ENCODE data around the gene HCFC1R1.

The HCFC1R1 gene

DNA sequence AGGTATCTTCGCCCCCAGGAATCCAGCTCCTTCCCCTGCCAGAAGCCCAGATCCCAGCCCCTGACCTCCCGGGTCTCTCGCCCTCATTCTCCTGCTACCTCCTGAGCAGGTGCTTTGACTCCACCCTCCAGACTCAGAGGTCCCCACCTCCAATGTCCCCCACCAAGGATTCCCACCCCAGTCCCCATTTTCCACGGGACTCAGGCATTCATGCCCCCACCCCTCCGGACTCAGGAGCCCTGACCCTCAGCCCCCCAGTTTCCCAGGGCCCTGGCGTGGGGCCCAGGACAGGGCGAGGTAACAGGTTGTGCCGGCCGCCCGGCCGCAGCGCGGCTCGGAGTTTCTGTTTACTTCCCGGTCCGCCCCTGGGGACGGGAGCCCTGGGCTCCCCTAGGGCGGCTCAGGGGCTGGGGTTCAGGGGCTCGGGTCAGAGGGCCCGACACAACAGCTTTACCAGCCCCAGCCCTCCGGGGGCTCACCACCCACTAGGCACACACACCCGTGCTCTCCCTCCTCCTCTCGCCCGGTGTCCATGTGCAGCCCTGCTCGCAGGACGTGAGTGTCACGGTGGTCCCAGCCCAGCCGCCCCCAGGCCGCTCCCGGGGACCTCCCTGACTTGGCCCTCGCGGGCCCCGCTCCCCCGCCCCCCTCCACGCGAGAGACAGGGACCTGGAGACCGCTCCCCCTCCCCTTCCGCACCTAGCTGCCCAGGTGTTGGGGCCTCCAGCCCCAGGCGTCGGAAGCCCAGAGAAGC is 12.4 kb upstream of the HCFC1R1 start:
- DNase-seq (ENCODE audit: low read depth): no peak
- no peak overlapping the region for H3K4me3 ChIP-seq (ENCODE audit: low read depth, low read length)

GRCh38 chr16:3035289-3035971 is 11.7 kb upstream of the HCFC1R1 start:
- no peak for TF ChIP-seq POLR2A (IDR thresholded peaks at IDR 0.05; ENCODE audit: extremely low read depth, insufficient read length)
- DNase-seq (ENCODE audit: low read depth): no peak
- no peak overlapping the region for H3K4me3 ChIP-seq (ENCODE audit: low read depth, low read length)

More for the DNA sequence above, 12.4 kb upstream of the HCFC1R1 start:
- TF ChIP-seq CTCF (IDR thresholded peaks at IDR 0.05; ENCODE audit: low read depth, low read length): no peak
- no peak for TF ChIP-seq MYC (IDR thresholded peaks at IDR 0.05; ENCODE audit: low read depth, low read length)
- TF ChIP-seq MAX (IDR thresholded peaks at IDR 0.05; ENCODE audit: low read depth, low read length): no peak
- TF ChIP-seq POLR2A (IDR thresholded peaks at IDR 0.05; ENCODE audit: extremely low read depth, insufficient read length): no peak

DNA sequence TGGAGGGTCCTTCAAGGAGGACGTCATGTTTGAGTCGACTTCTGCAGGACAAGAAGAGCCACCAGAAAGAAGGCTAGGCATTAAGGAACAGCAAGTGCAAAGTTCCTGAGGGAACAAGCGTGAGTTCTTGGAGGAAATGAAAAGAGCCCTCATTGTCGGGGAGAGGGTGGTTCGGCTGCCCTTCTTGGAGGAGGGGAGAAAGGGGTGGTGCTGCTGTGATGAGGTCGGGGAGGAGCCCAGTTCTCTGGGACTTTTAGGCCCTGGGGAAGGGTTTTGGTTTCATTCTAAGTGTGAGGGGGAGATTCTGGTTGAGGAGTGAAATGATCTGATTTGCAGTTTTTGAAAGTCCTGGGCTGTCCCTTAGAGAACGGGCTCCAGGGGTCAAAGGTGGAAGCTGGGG is 8.9 kb upstream of the HCFC1R1 start:
- no peak overlapping the region for H3K4me3 ChIP-seq (ENCODE audit: low read depth, low read length)
- TF ChIP-seq MYC (IDR thresholded peaks at IDR 0.05; ENCODE audit: low read depth, low read length): no peak
- no peak for TF ChIP-seq POLR2A (IDR thresholded peaks at IDR 0.05; ENCODE audit: extremely low read depth, insufficient read length)
- no peak for TF ChIP-seq CTCF (IDR thresholded peaks at IDR 0.05; ENCODE audit: low read depth, low read length)
- no peak for TF ChIP-seq MAX (IDR thresholded peaks at IDR 0.05; ENCODE audit: low read depth, low read length)
- DNase-seq (ENCODE audit: low read depth): no peak

GRCh38 chr16:3030222-3031212 is 6.8 kb upstream of the HCFC1R1 start:
- no peak overlapping the region for H3K4me3 ChIP-seq (ENCODE audit: low read depth, low read length)
- no peak for DNase-seq (ENCODE audit: low read depth)
- no peak for TF ChIP-seq CTCF (IDR thresholded peaks at IDR 0.05; ENCODE audit: low read depth, low read length)
- TF ChIP-seq POLR2A (IDR thresholded peaks at IDR 0.05; ENCODE audit: extremely low read depth, insufficient read length): no peak
- TF ChIP-seq MYC (IDR thresholded peaks at IDR 0.05; ENCODE audit: low read depth, low read length): no peak
- TF ChIP-seq MAX (IDR thresholded peaks at IDR 0.05; ENCODE audit: low read depth, low read length): no peak

DNA sequence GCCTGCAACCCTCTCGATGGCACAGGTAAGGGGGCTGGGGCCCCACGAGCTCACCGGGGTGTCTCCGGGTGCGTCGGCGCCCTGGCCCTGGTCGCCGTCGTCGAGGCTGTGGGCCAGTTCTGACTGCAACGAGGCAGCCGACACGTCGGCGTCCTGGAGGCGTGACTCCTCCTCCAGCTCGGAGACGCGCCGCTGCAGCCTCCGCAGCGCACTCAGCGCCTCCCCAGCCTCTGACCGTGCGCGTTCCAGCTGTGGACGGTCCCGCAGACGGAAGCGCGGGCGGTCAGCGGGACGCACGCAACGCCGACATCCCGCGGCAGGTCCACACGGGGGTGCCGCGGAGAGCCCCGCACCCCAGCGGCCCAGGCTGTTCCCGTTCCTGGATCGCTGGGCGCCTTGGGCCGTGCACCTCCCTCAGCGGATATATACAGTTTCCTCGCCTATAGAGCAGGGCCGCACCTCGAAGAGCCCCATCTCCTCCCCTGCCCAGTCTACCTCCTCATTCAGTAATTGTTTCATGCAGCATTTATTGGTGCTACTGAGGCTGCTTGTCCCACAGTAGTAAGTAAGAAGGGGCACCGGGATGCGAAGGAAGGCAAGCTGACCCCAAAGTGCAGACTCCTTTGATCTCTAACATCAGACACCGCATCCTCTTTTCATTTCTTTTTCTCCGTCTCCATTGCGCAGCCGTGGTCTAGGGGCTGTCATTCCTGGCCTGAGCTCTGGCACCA is 5.9 kb upstream of the HCFC1R1 start:
- TF ChIP-seq MYC (IDR thresholded peaks at IDR 0.05; ENCODE audit: low read depth, low read length) (no peak), MAX (IDR thresholded peaks at IDR 0.05; ENCODE audit: low read depth, low read length) (0 out of 2 replicates have a peak, but pooled peaks have one; percentile 19), POLR2A (IDR thresholded peaks at IDR 0.05; ENCODE audit: extremely low read depth, insufficient read length) (no peak)
- no peak overlapping the region for H3K4me3 ChIP-seq (ENCODE audit: low read depth, low read length)
- peak; percentile 56 for DNase-seq (ENCODE audit: low read depth)

GRCh38 chr16:3028716-3029319 is 5.1 kb upstream of the HCFC1R1 start:
- TF ChIP-seq CTCF (IDR thresholded peaks at IDR 0.05; ENCODE audit: low read depth, low read length): no peak
- DNase-seq (ENCODE audit: low read depth): no peak
- H3K4me3 ChIP-seq (ENCODE audit: low read depth, low read length): no peak overlapping the region

All from NB4 (cell line).